HCT116 (cell line): Measurements from ENCODE around the gene RAC2.

ENCODE experiments used
- CTCF ChIP-seq, 3 experiments: fragments of 200-600 bp in 1 of 3; sonication (generic) in 1 of 3; IDR thresholded peaks in 2 of 3; conservative IDR thresholded peaks in 1 of 3; 2 replicates each; pipeline ENCODE4 v1.5.1; 2012 to 2017; ENCODE audit warnings: low read depth in 2 of 3, low read length in 2 of 3, antibody characterized with exemption in 1 of 3, borderline replicate concordance in 1 of 3, control low read depth in 1 of 3, mild to moderate bottlenecking in 1 of 3, mixed read lengths in 1 of 3, mixed run types in 1 of 3, moderate library complexity in 1 of 3; ENCODE audit not compliant: insufficient read depth in 1 of 3
- EGR1 ChIP-seq: IDR thresholded peaks from 2 replicates; pipeline ENCODE4 v1.6.1; 2012; ENCODE audit warnings: low read depth
- EZH2 ChIP-seq: fragments of 200-600 bp; sonication (generic); IDR thresholded peaks from 2 replicates; pipeline ENCODE4 v1.6.1; 2017; ENCODE audit warnings: antibody characterized with exemption, mixed run types
- EZH2phosphoT487 ChIP-seq: fragments of 200-600 bp; IDR thresholded peaks from 2 replicates; pipeline ENCODE4 v1.6.1; 2018; ENCODE audit warnings: antibody characterized with exemption, borderline replicate concordance
- MAX ChIP-seq: IDR thresholded peaks from 2 replicates; pipeline ENCODE4 v1.6.1; 2012
- RAD21 ChIP-seq: IDR thresholded peaks from 2 replicates; pipeline ENCODE4 v1.6.1; 2012; ENCODE audit warnings: low read depth, mild to moderate bottlenecking

DNA sequence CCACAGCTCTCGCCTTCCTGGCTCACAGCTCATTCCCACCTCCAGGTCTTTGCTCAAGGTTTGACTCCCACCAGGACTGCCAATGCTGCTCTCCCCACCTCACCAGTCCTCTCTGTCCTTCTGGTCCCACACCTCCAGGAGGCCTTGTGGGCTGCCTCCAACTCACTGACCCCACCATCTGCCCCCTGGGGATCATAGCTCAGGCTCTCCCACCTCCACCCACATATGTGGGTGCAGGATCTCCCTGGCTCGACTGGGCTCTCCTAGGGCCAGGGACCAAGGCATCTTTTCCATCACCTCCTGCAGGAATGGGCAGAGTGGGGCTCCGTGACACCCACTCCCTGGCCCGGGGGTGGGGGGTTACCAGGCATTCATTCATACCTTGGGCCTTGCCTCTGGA lies 18.0 kb downstream of the RAC2 start:
- TF ChIP-seq MAX (no peak), CTCF (IDR thresholded peaks at IDR 0.05 in 2 of 3, conservative IDR thresholded peaks at IDR 0.05 in 1 of 3; ENCODE audit: borderline replicate concordance in 1 of 3, insufficient read depth in 1 of 3, low read depth in 2 of 3, low read length in 2 of 3) (no peak), EZH2phosphoT487 (no peak), EZH2 (no peak), RAD21 (no peak), EGR1 (no peak)
